CD4-positive, alpha-beta T cell treated with Interleukin-17A for 1 hour (primary cell): ENCODE results near the gene CD300LG.
"Not testable (repeated sequence)": the region's sequence is repeated elsewhere in the genome, so short reads cannot be mapped to it uniquely, and the experiment has no call there.

ENCODE experiments used
- DNase-seq: peaks from one replicate; pipeline ENCODE4 v3.0.0-alpha.2; 2020

CD300LG gene

GRCh38 chr17:43856141-43856540, 9.2 kb downstream of the CD300LG start:
- DNase-seq: no peak

GRCh38 chr17:43857141-43857540, 10.2 kb downstream of the CD300LG start:
- DNase-seq: no peak

- no peak for DNase-seq
Measured at GRCh38 chr17:43857957-43858600, 11.1 kb downstream of the CD300LG start.

GRCh38 chr17:43860077-43860725, 13.2 kb downstream of the CD300LG start:
- no peak for DNase-seq

GRCh38 chr17:43860927-43861622, 14.1 kb downstream of the CD300LG start:
- no peak for DNase-seq

GRCh38 chr17:43861960-43862359, 15.0 kb downstream of the CD300LG start:
- DNase-seq: no peak

- no peak for DNase-seq
Measured at GRCh38 chr17:43864161-43864984, 17.4 kb downstream of the CD300LG start.

- no peak for DNase-seq
Measured at GRCh38 chr17:43868226-43868994, 21.4 kb downstream of the CD300LG start.

GRCh38 chr17:43869031-43869430, 22.1 kb downstream of the CD300LG start:
- not testable (repeated sequence) for DNase-seq

- no peak for DNase-seq
Measured at GRCh38 chr17:43871946-43872690, 25.1 kb downstream of the CD300LG start.

- DNase-seq: no peak
Measured at GRCh38 chr17:43873091-43873490, 26.1 kb downstream of the CD300LG start.

GRCh38 chr17:43873815-43874214, 26.8 kb downstream of the CD300LG start:
- DNase-seq: no peak

- DNase-seq: no peak
Measured at GRCh38 chr17:43874293-43874692, 27.3 kb downstream of the CD300LG start.

- no peak for DNase-seq
Measured at GRCh38 chr17:43875476-43876147, 28.6 kb downstream of the CD300LG start.

GRCh38 chr17:43877031-43877430, 30.1 kb downstream of the CD300LG start:
- DNase-seq: no peak

- no peak for DNase-seq
Measured at GRCh38 chr17:43877451-43878155, 30.6 kb downstream of the CD300LG start.

GRCh38 chr17:43878260-43879175, 31.5 kb downstream of the CD300LG start:
- peak; percentile 48 for DNase-seq

GRCh38 chr17:43879723-43880419, 32.9 kb downstream of the CD300LG start:
- no peak for DNase-seq
